Skin epidermis (tissue), 12 donors: ENCODE measurements around the gene COX19.

Source experiments
- H3K27ac ChIP-seq, 21 experiments: fragments of 200-600 bp; sonication (generic) in 11 of 21; one replicate each; pipeline ENCODE4 v1.5.0; 2020; ENCODE audit warnings: mild to moderate bottlenecking in 3 of 21, inconsistent platforms in 2 of 21, moderate library complexity in 2 of 21
- H3K4me3 ChIP-seq, 7 experiments: fragments of 200-600 bp; sonication (generic) in 2 of 7; one replicate each; pipeline ENCODE4 v1.5.0; 2020; ENCODE audit warnings: inconsistent platforms in 2 of 7, mild to moderate bottlenecking in 2 of 7, moderate library complexity in 1 of 7

COX19 gene

GRCh38 chr7:994592-995308 is 19.4 kb upstream of the COX19 start:
- Histone ChIP-seq H3K4me3 (no peak overlapping the region), H3K27ac (no peak overlapping the region)

DNA sequence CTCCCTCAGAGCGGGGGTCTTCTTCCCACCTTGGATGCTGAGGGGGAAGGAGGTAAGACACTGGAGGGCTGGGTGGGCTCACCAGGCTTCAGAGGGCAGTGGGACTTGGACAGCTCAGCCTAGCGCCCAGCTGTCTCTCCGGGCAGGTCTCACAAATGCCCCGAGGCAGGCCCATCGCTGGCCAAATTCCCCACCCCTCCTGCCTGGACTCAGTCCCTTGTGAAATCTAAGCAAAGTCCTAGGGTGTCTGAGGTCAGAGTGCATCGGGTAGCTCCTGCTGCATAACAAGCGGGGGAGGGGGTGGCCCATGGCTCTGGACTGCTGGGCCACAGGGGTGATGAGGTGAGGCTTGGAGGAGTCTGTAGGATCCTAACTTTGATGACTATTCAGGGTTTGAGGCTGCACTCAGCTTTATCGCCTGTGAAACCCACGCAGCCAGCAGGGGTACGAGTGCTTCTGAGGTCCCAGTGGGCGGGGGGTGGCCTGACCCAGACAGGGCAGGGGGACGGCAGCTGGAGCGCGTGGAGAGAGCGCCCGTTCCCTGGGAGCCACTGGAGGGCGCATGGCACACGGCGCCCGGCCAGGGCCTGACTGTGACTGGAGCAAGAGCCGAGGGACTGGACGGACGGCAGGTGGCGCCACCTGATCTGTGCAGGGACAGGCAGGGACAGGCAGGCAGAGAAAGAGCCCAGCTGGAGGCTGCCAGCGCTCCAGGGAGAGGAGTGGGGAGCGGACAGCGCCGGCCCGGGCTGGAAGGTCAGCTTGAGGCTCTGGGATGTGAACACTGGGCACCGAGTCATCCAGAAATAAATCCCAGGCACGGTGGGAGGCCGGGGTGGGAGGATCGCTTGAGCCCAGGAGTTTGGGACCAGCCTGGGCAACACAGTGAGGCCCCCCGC is 17.6 kb upstream of the COX19 start:
- Histone ChIP-seq H3K4me3 (no peak overlapping the region), H3K27ac (no peak overlapping the region)

DNA sequence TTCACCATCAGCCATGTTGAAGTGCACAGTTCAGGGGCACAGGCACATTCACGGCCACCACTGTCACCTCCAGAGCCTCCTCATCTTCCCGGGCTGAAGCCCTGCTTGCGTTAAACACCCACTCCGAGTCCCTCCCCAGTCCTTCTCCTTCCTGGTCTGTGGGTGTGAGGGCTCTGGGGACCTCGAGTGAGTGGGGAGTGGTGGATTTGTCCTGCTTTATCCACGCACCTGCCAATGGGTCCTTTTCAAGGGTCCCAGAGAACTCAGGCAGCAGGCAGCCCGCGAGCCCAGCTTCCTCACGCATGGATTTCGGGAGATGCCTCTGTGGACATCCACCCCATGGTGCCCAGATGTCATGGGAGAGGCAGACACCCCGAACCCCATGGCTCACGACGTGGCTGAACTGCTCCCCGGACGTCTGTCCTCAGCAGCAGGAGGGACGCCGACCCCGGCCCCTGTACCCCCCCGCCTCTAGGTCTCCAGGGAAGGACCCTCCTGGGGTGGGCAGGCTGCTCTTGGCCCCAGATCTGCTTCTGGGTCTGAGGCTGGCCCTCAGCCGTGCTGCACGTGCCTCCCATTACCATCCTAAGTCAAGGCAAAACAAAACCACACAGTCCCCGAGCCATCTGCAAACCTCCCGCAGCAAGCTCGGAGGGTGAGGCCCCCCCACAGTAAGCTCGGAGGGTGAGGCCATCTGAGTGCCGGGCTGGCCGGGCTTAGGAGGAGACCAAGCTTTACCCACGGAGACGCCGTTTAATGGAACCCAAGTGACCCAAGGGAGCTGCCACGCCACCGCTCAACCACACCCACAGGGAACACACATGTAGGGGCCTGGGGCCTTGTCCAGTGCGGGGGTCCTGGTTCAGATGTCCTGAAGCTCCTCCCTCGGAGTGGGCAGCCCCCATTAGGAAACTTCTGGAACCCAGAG is 16.6 kb upstream of the COX19 start:
- H3K27ac ChIP-seq: no peak overlapping the region
- H3K4me3 ChIP-seq: no peak overlapping the region

- H3K27ac ChIP-seq: no peak overlapping the region
- H3K4me3 ChIP-seq: no peak overlapping the region
Observed at GRCh38 chr7:990933-991728, 15.8 kb upstream of the COX19 start.

DNA sequence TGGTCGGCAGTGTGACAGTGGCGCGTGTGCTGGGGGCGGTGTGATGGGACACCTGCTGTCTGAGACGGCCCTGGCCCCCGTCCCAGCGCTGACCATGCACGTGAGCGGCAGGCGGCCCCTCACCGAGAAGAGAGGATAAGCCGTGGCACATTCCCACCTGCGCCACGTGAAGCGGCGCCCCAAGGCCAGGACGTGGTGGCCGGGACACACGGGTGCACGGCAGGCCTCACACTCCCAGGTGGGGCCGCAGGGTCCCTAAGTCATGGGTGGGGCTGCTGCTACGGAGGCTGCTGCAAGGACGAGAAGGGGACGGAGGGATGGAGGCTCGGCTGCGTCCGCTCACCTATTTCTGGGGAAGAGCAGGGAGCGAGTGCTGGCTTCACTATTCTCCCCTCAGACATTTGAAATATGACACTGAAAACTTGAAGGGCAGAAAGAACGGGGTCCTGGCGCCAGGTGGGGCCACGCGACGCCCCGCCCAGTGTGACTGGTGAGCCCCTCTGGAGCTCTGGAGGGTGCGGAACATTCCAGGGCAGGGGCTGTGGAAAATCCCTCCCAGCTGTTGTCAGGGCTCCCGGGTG is 15.1 kb upstream of the COX19 start:
- H3K4me3 ChIP-seq: no peak overlapping the region
- H3K27ac ChIP-seq: no peak overlapping the region

DNA sequence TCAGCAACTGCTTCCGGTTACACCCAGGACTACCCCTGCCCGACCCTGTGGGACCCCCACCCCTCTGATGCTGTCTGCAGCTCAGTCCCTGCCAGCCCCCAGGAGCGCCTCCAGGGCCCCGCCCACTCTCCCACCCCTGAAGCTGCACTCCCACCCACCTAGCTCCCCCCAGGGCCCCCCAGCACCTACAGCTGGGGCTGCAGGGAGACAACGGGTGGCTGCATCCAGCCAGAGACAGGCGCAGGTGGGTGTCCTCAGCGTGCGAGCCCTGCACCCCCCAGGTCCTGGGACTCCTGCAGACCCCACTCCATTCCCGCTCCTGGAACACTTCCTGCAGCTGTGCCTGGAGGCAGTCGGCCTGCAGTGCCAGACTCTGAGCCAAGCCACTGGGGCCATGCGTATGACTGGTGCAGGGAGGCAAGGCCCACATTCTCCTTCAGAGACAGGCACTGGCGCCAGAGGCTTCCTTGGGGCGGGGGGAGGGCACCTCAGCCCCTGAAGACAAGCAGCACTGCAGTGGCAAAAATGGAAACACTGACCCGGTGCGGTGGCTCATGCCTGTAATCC is 13.7 kb upstream of the COX19 start:
- H3K27ac ChIP-seq: no peak overlapping the region
- H3K4me3 ChIP-seq: no peak overlapping the region

GRCh38 chr7:988426-988911 is 13.1 kb upstream of the COX19 start:
- Histone ChIP-seq H3K27ac (no peak overlapping the region), H3K4me3 (no peak overlapping the region)

DNA sequence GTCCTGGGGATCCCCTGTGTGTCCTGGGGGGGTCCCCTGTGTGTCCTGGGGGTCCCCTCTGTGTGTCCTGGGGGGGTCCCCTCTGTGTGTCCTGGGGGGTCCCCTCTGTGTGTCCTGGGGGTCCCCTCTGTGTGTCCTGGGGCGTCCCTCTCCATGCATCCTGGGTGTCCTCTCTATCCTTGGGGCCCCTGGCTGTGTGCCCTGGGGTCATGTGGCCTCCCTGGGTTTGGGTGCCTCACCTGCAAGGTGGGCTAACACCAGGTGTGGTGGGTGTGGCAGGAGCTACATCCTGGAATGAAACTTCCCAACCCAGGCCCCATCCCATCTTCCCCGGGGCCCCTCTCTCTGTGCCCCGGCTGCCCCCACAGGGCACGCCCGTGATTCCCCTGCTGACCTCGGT is 12.6 kb upstream of the COX19 start:
- Histone ChIP-seq H3K4me3 (no peak overlapping the region), H3K27ac (no peak overlapping the region)

DNA sequence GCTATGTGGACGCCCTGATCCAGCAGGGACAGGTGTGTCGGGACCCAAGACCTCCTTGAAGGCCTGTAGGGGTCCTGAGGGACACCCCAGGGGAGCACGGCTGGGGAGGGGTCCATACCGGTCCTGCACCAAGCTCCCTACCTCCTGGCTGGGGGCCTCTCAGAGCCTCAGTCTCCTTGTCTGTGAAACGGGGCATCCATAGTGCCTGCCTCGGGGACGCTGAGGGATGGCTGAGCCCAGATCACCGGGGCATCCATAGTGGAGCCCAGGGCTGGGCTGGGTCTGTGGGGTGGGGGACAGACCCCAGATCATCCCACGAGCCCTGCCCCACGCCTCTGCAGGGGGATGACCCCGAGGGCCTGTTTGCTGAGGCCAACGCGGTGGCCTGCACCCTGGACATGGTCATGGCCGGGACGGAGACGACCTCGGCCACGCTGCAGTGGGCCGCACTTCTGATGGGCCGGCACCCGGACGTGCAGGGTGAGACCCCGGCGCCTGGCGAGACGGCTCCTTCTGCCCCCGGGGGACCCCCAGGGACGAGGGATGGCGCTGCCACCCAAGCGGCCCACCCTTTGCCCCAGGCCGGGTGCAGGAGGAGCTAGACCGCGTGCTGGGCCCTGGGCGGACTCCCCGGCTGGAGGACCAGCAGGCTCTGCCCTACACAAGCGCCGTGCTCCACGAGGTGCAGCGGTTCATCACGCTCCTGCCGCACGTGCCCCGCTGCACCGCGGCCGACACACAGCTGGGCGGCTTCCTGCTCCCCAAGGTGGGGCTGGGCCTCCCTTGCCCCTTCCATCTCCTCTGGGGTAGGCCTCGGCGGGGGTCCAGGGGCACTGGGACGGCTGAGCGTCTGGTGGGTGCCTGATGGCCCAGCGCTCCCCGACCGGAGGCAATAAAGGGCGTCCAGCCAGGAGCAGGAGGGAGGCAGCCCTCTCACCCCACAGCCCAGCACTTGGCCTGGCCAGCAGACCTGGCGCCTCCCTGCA is 11.7 kb upstream of the COX19 start:
- no peak overlapping the region for H3K4me3 ChIP-seq

DNA sequence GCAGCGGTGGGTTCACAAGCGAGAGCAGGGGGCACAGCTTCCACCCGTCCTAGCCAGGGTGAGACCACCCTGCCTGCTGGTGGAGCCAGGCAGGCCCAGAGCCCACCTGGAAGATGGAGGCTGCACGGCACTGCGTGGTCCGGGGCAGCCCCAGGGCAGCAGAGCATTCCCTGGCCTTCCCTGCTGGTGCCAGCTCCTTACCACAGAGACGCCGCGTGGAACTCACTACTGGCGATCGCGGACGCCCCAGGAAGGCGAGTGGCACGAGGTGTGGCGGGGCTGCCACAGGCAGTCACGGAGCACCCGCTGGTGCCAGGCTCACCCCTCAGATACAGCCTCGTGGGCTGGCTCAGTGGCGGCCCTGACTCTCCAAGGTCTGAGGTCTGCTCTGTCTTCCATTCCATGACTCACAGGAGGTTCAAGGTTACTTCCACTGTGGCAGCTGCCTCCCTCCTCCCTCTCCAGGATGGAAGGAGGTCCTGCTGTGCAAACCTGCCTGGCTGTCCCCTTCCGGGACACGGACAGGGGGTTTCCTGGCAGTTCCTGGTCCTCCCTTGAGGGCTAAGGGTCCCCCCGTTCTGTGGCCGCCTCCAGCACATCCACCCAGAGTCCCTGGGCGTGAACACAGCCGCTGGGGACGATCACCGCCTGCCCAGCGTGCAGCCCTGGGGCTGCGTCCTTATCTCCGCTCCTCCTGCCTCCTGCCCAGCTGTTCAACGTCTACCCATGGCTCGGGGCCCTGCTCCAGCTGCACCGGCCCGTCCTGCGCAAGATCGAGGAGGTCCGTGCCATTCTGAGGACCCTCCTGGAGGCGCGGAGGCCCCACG is 10.8 kb upstream of the COX19 start:
- H3K27ac ChIP-seq: no peak overlapping the region
- H3K4me3 ChIP-seq: no peak overlapping the region

More for the DNA sequence above, 11.7 kb upstream of the COX19 start:
- no peak overlapping the region for H3K27ac ChIP-seq

DNA sequence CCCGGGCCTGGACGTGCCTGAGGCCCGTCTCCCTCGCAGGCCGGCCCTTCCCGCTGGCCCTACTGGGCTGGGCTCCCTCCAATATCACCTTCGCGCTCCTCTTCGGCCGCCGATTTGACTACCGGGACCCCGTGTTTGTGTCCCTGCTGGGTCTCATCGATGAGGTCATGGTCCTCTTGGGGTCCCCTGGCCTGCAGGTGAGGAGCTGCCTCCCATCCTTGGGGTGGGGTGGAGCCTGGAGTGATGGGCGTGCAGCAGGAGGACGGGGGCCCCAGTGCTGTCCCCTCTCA is 9.7 kb upstream of the COX19 start:
- Histone ChIP-seq H3K4me3 (no peak overlapping the region), H3K27ac (no peak overlapping the region)

- Histone ChIP-seq H3K27ac (no peak overlapping the region), H3K4me3 (peak overlapping the region in 1 of 7 experiments; percentile 31)
Observed at GRCh38 chr7:984361-985126, 9.2 kb upstream of the COX19 start.

DNA sequence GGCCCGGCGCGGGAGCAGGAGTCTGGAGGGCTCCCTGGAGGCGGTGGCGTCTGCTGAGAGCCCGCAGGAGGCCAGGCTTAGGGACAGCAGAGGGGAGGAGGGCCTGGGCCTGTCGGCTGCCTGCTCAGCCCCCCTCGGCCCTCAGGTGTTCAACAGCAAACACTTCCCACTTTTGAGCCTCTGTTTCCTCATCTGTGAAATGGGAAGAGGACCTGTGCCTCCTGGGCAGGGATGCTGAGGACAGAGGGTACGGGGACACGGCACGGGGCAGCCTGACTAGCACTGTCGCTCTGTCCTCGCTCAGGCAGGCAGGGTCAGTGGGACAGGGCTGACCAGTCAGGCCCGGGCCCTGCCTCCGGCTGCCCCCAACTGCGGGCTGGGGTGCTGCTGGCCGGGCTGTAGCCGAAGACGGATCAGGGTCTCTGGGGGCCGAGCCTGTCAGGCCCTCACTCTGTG is 8.3 kb upstream of the COX19 start:
- peak overlapping the region in 2 of 21 experiments; percentile 62 to 82 for H3K27ac ChIP-seq
- peak overlapping the region in 2 of 7 experiments; percentile 5 to 31 for H3K4me3 ChIP-seq

DNA sequence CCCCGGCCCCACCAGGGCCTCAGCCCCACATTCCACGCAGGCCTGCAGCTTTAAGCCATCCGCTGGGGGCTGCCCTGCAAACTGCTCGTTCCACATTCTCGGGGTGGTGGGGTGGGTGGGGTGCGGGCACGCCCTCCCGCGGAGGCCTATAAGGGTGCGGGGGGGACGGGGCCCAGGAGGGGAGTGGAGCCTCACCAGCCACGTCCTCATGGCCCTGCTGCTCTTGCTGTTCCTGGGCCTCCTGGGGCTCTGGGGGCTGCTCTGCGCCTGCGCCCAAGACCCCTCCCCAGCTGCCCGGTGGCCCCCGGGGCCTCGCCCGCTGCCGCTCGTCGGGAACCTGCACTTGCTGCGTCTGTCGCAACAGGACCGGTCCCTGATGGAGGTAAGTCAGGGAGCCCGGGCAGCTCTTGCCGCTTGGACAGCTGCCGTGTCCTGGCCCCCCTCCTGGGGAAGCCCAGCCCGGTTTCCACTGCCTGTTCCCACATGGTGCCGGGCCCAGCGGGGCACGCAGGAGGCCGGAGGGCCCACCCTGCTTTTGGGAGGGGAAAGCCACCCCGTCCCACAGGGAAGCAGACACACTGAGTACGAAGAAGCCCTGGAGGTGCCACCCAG is 7.8 kb upstream of the COX19 start, which contains the start of gene CYP2W1:
Gene CYP2W1 (plus strand): TSS at position 178 of the 612 bp plus-strand sequence. CDS start 31 bp downstream, at position 209.
- peak within 1 kb of the TSS in 2 of 7 experiments; percentile 5 to 31 for H3K4me3 ChIP-seq
- H3K27ac ChIP-seq: peak within 1 kb of the TSS in 8 of 21 experiments; percentile 28 to 82 (median 38)

DNA sequence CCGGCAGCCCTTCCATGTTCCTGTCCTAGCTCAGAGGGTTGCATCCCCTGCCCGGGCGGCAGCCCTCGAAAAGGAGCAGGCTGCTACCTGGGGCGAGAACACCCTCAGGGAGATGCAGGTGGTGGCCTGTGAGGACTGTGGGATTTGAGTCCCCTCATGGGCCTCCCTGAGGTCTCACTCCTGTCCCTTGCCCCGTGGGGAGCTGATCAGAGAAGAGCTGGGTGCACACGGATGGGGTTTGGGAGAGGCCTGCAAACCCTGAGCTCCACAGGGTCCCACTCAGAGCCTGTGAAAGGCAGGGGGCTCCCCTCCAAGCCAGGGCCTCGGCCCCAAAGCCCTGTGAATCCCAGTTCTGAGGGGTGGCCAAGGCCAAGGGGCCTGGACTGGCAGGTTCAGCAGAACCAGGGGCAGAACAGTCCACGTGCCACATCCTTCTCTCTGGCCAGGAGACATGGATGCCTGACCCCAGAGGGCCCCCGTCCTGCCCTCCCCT is 7.2 kb upstream of the COX19 start:
- Histone ChIP-seq H3K27ac (peak overlapping the region in 8 of 21 experiments; percentile 28 to 82 (median 38)), H3K4me3 (no peak overlapping the region)
